Mesothelial cell of epicardium (in vitro differentiated cells): ENCODE data around the gene STARD13. TPM values are rescaled to one million over a fixed set of nuclear protein-coding genes. Genes with fewer than 3 reads are reported as not detected.

Source experiments
- DNase-seq, 2 experiments: peaks; one replicate each; pipeline ENCODE4 v3.0.0; 2021; ENCODE audit warnings: low spot score in 2 of 2; ENCODE audit not compliant: unreplicated experiment in 2 of 2
- H3K27ac Mint-ChIP-seq: 2 replicates; pipeline ENCODE4 v1.8.0; 2021; ENCODE audit warnings: mixed read lengths
- H3K27me3 Mint-ChIP-seq: 2 replicates; pipeline ENCODE4 v1.8.0; 2021; ENCODE audit warnings: low read depth, mixed read lengths
- H3K36me3 Mint-ChIP-seq: 2 replicates; pipeline ENCODE4 v1.8.0; 2021; ENCODE audit warnings: mixed read lengths
- H3K4me1 Mint-ChIP-seq: 2 replicates; pipeline ENCODE4 v1.8.0; 2021; ENCODE audit warnings: mixed read lengths
- H3K4me3 Mint-ChIP-seq: 2 replicates; pipeline ENCODE4 v1.8.0; 2021; ENCODE audit warnings: mild to moderate bottlenecking, moderate library complexity, mixed read lengths
- H3K9me3 Mint-ChIP-seq: 2 replicates; pipeline ENCODE4 v1.8.0; 2021; ENCODE audit warnings: mixed read lengths
- CTCF ChIP-seq: fragments of 200-600 bp; sonication (generic); IDR thresholded peaks from one replicate; pipeline ENCODE4 v1.5.0; 2021; ENCODE audit warnings: antibody characterized with exemption; ENCODE audit not compliant: unreplicated experiment
- total RNA-seq: library from RNA; stranded (reverse); gene quantifications from 3 replicates; pipeline ENCODE4 v1.2.1, GENCODE V29; 2021

The STARD13 gene
- total RNA-seq, 1 donor from 2014 or later = 23.0 TPM

GRCh38 chr13:33109801-33110200 lies 175.8 kb downstream of the STARD13 start:
- H3K36me3 Mint-ChIP-seq = peaks cover 38% of the 10 kb centered on the region
- no peak overlapping the region for H3K4me3 Mint-ChIP-seq
- no peaks in the 10 kb centered on the region for H3K9me3 Mint-ChIP-seq
- no peak overlapping the region for H3K27ac Mint-ChIP-seq
- no peak for DNase-seq
- no peak for TF ChIP-seq CTCF
- peaks cover 27% of the 10 kb centered on the region for H3K4me1 Mint-ChIP-seq
- no peaks in the 10 kb centered on the region for H3K27me3 Mint-ChIP-seq

DNA sequence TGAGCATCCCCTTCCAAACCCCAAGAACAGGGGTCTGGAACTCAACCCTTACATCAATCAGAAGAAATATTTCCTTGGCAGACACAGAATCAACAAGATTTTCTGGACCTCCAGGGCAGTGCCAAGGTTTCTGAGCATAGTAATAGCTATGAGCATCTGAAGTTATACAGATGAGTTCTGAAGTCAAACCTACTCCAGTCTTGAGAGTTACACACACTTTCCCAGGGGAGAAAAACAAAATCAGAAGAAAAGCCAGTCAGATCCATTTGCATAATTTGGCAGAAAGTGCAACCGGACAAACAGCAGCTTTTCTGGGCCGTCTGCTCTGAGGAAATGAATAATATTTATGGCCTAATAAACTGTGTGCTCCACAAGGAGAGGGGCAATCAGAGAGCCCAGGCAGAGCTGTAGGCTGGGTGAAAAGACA lies 176.3 kb downstream of the STARD13 start:
- DNase-seq = no peak
- Mint-ChIP-seq H3K27ac (no peak overlapping the region), H3K4me1 (peaks cover 27% of the 10 kb centered on the region), H3K4me3 (no peak overlapping the region), H3K9me3 (no peaks in the 10 kb centered on the region), H3K27me3 (no peaks in the 10 kb centered on the region), H3K36me3 (peaks cover 38% of the 10 kb centered on the region)
- no peak for TF ChIP-seq CTCF

GRCh38 chr13:33108620-33109019 lies 176.9 kb downstream of the STARD13 start:
- Mint-ChIP-seq H3K4me3 (no peak overlapping the region), H3K4me1 (peaks cover 27% of the 10 kb centered on the region), H3K36me3 (peaks cover 38% of the 10 kb centered on the region), H3K27me3 (no peaks in the 10 kb centered on the region), H3K27ac (no peak overlapping the region), H3K9me3 (no peaks in the 10 kb centered on the region)
- no peak for TF ChIP-seq CTCF
- DNase-seq = no peak

GRCh38 chr13:33107361-33107760 lies 178.2 kb downstream of the STARD13 start:
- DNase-seq = no peak
- peaks cover 35% of the 10 kb centered on the region for H3K36me3 Mint-ChIP-seq
- H3K9me3 Mint-ChIP-seq = no peaks in the 10 kb centered on the region
- no peak for TF ChIP-seq CTCF
- H3K27ac Mint-ChIP-seq = peak overlapping the region; percentile 14
- no peaks in the 10 kb centered on the region for H3K27me3 Mint-ChIP-seq
- peaks cover 21% of the 10 kb centered on the region for H3K4me1 Mint-ChIP-seq
- no peak overlapping the region for H3K4me3 Mint-ChIP-seq

GRCh38 chr13:33106656-33107360 lies 178.7 kb downstream of the STARD13 start:
- Mint-ChIP-seq H3K4me1 (peaks cover 17% of the 10 kb centered on the region), H3K27me3 (no peaks in the 10 kb centered on the region), H3K27ac (peak overlapping the region; percentile 14), H3K4me3 (no peak overlapping the region), H3K9me3 (no peaks in the 10 kb centered on the region), H3K36me3 (peaks cover 35% of the 10 kb centered on the region)
- TF ChIP-seq CTCF = no peak
- DNase-seq = no peak
